WTC11 (cell line): ENCODE results near the gene RAPGEF6. TPM values are rescaled to one million over a fixed set of nuclear protein-coding genes. Genes with fewer than 3 reads are reported as not detected.

Experiments
- ATAC-seq: fragments of 200-7000 bp; cut with Tn5 transposase; 2 replicates; pipeline ENCODE4 v1.10.0; 2021; ENCODE audit warnings: mild to moderate bottlenecking, moderate library complexity
- CTCF ChIA-PET: fragments of 300-600 bp; sonication (Branson Sonifier 250); formaldehyde crosslinking; loops from one replicate; lab custom pipeline; 2021; ENCODE audit warnings: antibody characterized with exemption; lab: Charles Lee
- POLR2A ChIA-PET: fragments of 350-600 bp; sonication (Branson Sonifier 250); formaldehyde crosslinking; loops from one replicate; lab custom pipeline; 2021; ENCODE audit warnings: antibody characterized with exemption; lab: Charles Lee
- DNase-seq: peaks from one replicate; pipeline ENCODE4 v3.0.0; 2021; ENCODE audit warnings: low spot score
- H3K27ac Mint-ChIP-seq: 2 replicates; pipeline ENCODE4 v1.8.0; 2021; ENCODE audit warnings: mixed read lengths
- H3K27me3 Mint-ChIP-seq: 2 replicates; pipeline ENCODE4 v1.8.0; 2021; ENCODE audit warnings: low read depth, mild to moderate bottlenecking, moderate library complexity, mixed read lengths
- H3K36me3 Mint-ChIP-seq: 2 replicates; pipeline ENCODE4 v1.8.0; 2021; ENCODE audit warnings: mixed read lengths
- H3K4me1 Mint-ChIP-seq: 2 replicates; pipeline ENCODE4 v1.8.0; 2022; ENCODE audit warnings: mixed read lengths
- H3K4me3 Mint-ChIP-seq: 2 replicates; pipeline ENCODE4 v1.8.0; 2021; ENCODE audit warnings: mild to moderate bottlenecking, moderate library complexity, mixed read lengths
- H3K9me3 Mint-ChIP-seq: 2 replicates; pipeline ENCODE4 v1.8.0; 2021; ENCODE audit warnings: mixed read lengths
- ATF1 ChIP-seq: sonication (generic); formaldehyde crosslinking; IDR thresholded peaks from 2 replicates; pipeline ENCODE4 v1.8.1; 2023; ENCODE audit warnings: mild to moderate bottlenecking, moderate library complexity, missing genetic modification reagents
- CTCF ChIP-seq: fragments of 200-600 bp; IDR thresholded peaks from 2 replicates; pipeline ENCODE4 v1.8.0; 2022; ENCODE audit warnings: antibody characterized with exemption
- E2F5 ChIP-seq: sonication (generic); formaldehyde crosslinking; IDR thresholded peaks from 2 replicates; pipeline ENCODE4 v1.8.1; 2022; ENCODE audit warnings: mild to moderate bottlenecking, moderate library complexity, missing genetic modification reagents
- ERG ChIP-seq: fragments of 250-450 bp; sonication (Bioruptor Pico); IDR thresholded peaks from 2 replicates; pipeline ENCODE4 v1.8.0; 2021; ENCODE audit warnings: mild to moderate bottlenecking
- GRHL2 ChIP-seq: fragments of 250-450 bp; sonication (Bioruptor Pico); IDR thresholded peaks from 2 replicates; pipeline ENCODE4 v1.8.0; 2022; ENCODE audit warnings: mild to moderate bottlenecking, moderate library complexity; ENCODE audit not compliant: insufficient replicate concordance, severe bottlenecking
- GTF2I ChIP-seq: fragments of 250-450 bp; sonication (Bioruptor Pico); conservative IDR thresholded peaks from 2 replicates; pipeline ENCODE4 v1.4.0; 2021; ENCODE audit warnings: mild to moderate bottlenecking
- IRF1 ChIP-seq: sonication (generic); formaldehyde crosslinking; IDR thresholded peaks from 2 replicates; pipeline ENCODE4 v1.8.0; 2023; ENCODE audit warnings: missing genetic modification reagents
- MAX ChIP-seq: sonication (generic); formaldehyde crosslinking; IDR thresholded peaks from 2 replicates; pipeline ENCODE4 v1.8.0; 2022; ENCODE audit warnings: mild to moderate bottlenecking, missing genetic modification reagents
- MLX ChIP-seq: sonication (generic); formaldehyde crosslinking; IDR thresholded peaks from 2 replicates; pipeline ENCODE4 v1.8.1; 2023; ENCODE audit warnings: mild to moderate bottlenecking, missing genetic modification reagents, moderate library complexity
- NFATC4 ChIP-seq: fragments of 250-450 bp; sonication (Bioruptor Pico); IDR thresholded peaks from 2 replicates; pipeline ENCODE4 v1.9.0; 2021; ENCODE audit warnings: mild to moderate bottlenecking
- NFE2L1 ChIP-seq: sonication (generic); formaldehyde crosslinking; IDR thresholded peaks from 2 replicates; pipeline ENCODE4 v1.8.1; 2023; ENCODE audit warnings: missing genetic modification reagents
- NFYB ChIP-seq: sonication (generic); formaldehyde crosslinking; conservative IDR thresholded peaks from 2 replicates; pipeline ENCODE4 v1.8.0; 2022; ENCODE audit warnings: low read depth, missing genetic modification reagents
- NR2C2 ChIP-seq: sonication (generic); formaldehyde crosslinking; IDR thresholded peaks from 2 replicates; pipeline ENCODE4 v1.8.0; 2022; ENCODE audit warnings: mild to moderate bottlenecking, missing genetic modification reagents
- NR3C1 ChIP-seq: sonication (generic); formaldehyde crosslinking; conservative IDR thresholded peaks from 2 replicates; pipeline ENCODE4 v1.8.1; 2023; ENCODE audit warnings: low read depth, mild to moderate bottlenecking, missing genetic modification reagents
- RELA ChIP-seq: sonication (generic); formaldehyde crosslinking; IDR thresholded peaks from 2 replicates; pipeline ENCODE4 v1.8.1; 2022; ENCODE audit warnings: missing genetic modification reagents, mild to moderate bottlenecking, borderline replicate concordance
- STAT6 ChIP-seq: sonication (generic); formaldehyde crosslinking; conservative IDR thresholded peaks from 2 replicates; pipeline ENCODE4 v1.8.1; 2023; ENCODE audit warnings: mild to moderate bottlenecking, low read depth, missing genetic modification reagents, moderate library complexity
- TP53 ChIP-seq: sonication (generic); formaldehyde crosslinking; IDR thresholded peaks from 2 replicates; pipeline ENCODE4 v1.8.1; 2023; ENCODE audit warnings: mild to moderate bottlenecking, missing genetic modification reagents
- USF1 ChIP-seq: sonication (generic); formaldehyde crosslinking; IDR thresholded peaks from 2 replicates; pipeline ENCODE4 v1.8.0; 2022; ENCODE audit warnings: mild to moderate bottlenecking, missing genetic modification reagents
- USF2 ChIP-seq: sonication (generic); formaldehyde crosslinking; IDR thresholded peaks from 2 replicates; pipeline ENCODE4 v1.8.1; 2023; ENCODE audit warnings: mild to moderate bottlenecking, missing genetic modification reagents, moderate library complexity
- ZBTB21 ChIP-seq: sonication (generic); formaldehyde crosslinking; IDR thresholded peaks from 2 replicates; pipeline ENCODE4 v1.8.1; 2023; ENCODE audit warnings: mild to moderate bottlenecking, missing genetic modification reagents, borderline replicate concordance
- ZNF138 ChIP-seq: sonication (generic); formaldehyde crosslinking; conservative IDR thresholded peaks from 2 replicates; pipeline ENCODE4 v1.8.1; 2022; ENCODE audit warnings: mild to moderate bottlenecking, moderate library complexity, missing genetic modification reagents
- ZNF423 ChIP-seq: fragments of 250-450 bp; sonication (Bioruptor Pico); IDR thresholded peaks from 2 replicates; pipeline ENCODE4 v2.1.2; 2022; ENCODE audit warnings: mild to moderate bottlenecking, moderate library complexity
- ZSCAN18 ChIP-seq: fragments of 250-450 bp; sonication (Bioruptor Pico); IDR thresholded peaks from 2 replicates; pipeline ENCODE4 v2.1.2; 2022; ENCODE audit warnings: mild to moderate bottlenecking, moderate library complexity
- total RNA-seq: library from RNA; stranded (reverse); gene quantifications from 3 replicates; pipeline ENCODE4 v1.2.3, GENCODE V29; 2021

RAPGEF6 gene
- total RNA-seq, 1 experiment from 2014 or later, result 18.0 TPM

- TF ChIP-seq ZSCAN18 (CRISPR knock-in tag) (no peak), USF1 (CRISPR knock-in tag) (no peak), ZNF423 (CRISPR knock-in tag) (no peak), TP53 (no peak), CTCF (no peak)
These were observed 153.5 kb downstream of the RAPGEF6 start (continued) for GRCh38 chr5:131481569-131481968.

GRCh38 chr5:131475541-131475941 is 159.5 kb downstream of the RAPGEF6 start:
- POLR2A ChIA-PET, result no interaction called here
- H3K4me3 Mint-ChIP-seq, result no peak overlapping the region
- TF ChIP-seq GTF2I (CRISPR knock-in tag) (no peak), RELA (CRISPR knock-in tag) (no peak), ZNF138 (CRISPR knock-in tag) (no peak), E2F5 (CRISPR knock-in tag) (no peak), ERG (no peak), ZSCAN18 (CRISPR knock-in tag) (no peak), STAT6 (no peak), NR2C2 (no peak), NR3C1 (no peak), NFYB (no peak), USF2 (CRISPR knock-in tag) (no peak), ATF1 (no peak), ZBTB21 (CRISPR knock-in tag) (no peak), MLX (CRISPR knock-in tag) (no peak), GRHL2 (CRISPR knock-in tag) (no peak), NFATC4 (CRISPR knock-in tag) (no peak), MAX (CRISPR knock-in tag) (no peak), NFE2L1 (CRISPR knock-in tag) (no peak), IRF1 (CRISPR knock-in tag) (no peak)

More at GRCh38 chr5:131475541-131475941, 159.5 kb downstream of the RAPGEF6 start:
- ATAC-seq (no peak), DNase-seq (no peak)
- Mint-ChIP-seq H3K9me3 (no peaks in the 10 kb centered on the region), H3K4me1 (peaks cover 7% of the 10 kb centered on the region), H3K36me3 (peaks cover 8% of the 10 kb centered on the region), H3K27me3 (no peaks in the 10 kb centered on the region), H3K27ac (no peak overlapping the region)
- CTCF ChIA-PET, result no interaction called here
